GM15510 (cell line): ENCODE measurements around the gene PUM2.

Experiments
- POLR2A ChIP-seq: IDR thresholded peaks from 3 replicates; pipeline ENCODE4 v1.6.1; 2011; ENCODE audit warnings: borderline replicate concordance; ENCODE audit not compliant: insufficient read length; ENCODE audit errors: extremely low read depth

The PUM2 gene

GRCh38 chr2:20377741-20378140, 27.1 kb upstream of the PUM2 start:
- TF ChIP-seq POLR2A: no peak

DNA sequence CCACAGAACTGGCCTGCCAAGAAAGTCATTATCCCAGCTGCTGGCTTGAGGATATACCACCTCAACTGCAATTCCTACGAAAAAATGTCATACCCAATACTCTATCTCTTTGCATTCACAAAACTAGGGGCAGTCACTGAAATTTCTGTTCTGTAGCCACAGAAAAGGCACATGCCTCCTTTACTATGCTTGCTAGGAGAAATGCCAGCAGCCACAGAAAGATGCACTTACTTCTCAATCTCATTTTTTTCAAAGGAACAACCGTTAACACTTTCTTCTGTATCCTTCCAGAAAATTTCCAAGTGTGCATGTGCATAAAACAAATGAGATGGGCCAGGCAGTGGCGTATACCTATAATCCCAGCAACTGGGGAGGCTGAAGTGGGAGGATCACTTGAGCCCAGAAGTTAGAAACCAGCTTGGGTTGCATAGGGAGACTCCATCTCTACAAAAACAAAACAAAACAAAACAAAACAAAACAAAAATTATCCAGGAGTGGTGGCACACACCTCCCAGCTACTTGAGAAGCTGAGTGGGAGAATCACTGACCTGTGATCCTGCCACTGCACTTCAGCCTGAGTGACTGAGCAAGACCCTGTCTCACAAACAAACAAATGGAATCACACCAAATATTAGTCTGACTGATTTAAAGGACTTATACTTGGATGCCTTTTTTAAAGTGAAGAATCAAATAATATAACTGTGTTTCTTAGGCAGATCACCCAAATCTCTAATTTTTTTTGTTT, 22.4 kb upstream of the PUM2 start:
- no peak for TF ChIP-seq POLR2A

GRCh38 chr2:20371323-20372025, 20.8 kb upstream of the PUM2 start:
- no peak for TF ChIP-seq POLR2A

GRCh38 chr2:20370191-20370590, 19.5 kb upstream of the PUM2 start:
- no peak for TF ChIP-seq POLR2A

- no peak for TF ChIP-seq POLR2A
Measured at GRCh38 chr2:20369366-20369765, 18.7 kb upstream of the PUM2 start.

- TF ChIP-seq POLR2A: no peak
Measured at GRCh38 chr2:20368706-20369105, 18.1 kb upstream of the PUM2 start.

DNA sequence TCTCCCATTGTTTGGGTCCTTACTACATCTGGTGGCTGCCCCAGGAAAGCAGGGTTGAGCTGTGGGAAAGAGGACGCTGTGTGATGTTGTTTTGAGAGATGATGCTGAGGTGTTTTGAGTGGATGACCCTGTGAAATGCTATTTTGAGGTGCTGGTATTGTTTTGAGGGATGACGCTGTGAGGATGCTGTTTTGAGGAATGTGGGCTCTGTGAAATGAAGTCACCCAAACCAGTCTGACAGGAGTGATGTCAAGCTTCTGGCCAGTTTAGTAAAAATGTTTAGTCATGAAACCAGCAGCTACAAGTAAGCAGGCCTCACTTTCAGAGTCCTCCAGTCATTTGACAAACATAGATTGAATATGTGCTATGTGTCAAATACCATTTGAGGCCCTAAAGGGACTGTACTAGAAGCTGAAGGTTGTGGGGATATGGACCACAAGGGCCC, 16.1 kb upstream of the PUM2 start:
- TF ChIP-seq POLR2A: no peak

DNA sequence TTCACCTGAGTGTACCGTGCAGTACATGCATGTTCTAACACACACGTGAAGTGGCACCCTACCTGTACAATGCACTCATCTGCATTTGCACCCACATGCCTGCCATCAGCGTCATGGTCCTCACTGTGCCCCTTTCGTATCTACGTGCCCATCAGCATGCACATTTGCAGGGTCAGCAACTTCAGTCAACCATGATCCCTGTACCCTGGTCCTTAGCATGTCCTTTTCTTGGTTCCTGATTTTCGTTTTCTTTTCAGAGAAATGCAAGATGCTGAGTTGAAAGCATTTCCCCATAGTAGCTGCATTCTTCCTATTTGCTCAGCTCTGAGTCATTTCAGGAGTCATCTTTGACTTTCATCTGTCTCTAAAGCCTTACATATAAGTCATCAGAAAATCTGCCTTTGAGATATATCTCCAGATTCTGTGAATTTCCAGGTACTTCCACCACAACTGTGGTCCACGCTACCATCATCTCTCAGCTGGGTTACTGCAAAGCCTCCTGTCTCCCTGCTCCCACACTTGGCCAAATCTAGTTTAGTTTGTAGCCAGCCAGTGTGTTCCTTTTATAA, 14.7 kb upstream of the PUM2 start:
- TF ChIP-seq POLR2A: no peak

- no peak for TF ChIP-seq POLR2A
Measured at GRCh38 chr2:20363578-20363977, 12.9 kb upstream of the PUM2 start.

- TF ChIP-seq POLR2A: no peak
Measured at GRCh38 chr2:20362701-20363435, 12.2 kb upstream of the PUM2 start.

DNA sequence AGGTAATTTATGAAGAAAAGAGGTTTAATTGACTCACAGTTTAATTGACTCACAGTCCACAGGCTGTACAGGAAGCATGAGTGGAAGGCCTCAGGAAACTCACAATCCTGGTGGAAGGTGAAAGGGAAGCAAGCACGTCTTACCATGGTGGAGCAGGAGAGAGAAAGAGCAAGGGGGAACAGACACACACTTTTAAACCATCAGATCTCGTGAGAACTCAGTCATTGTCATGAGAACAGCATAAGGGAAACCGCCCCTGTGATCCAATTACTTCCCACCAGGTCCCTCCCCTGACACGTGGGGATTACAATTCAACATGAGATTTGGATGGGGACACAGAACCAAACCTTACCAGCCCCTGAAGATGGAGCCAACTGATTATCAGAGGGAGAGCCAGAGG, 11.2 kb upstream of the PUM2 start:
- no peak for TF ChIP-seq POLR2A

GRCh38 chr2:20359096-20359495, 8.5 kb upstream of the PUM2 start:
- TF ChIP-seq POLR2A: no peak

DNA sequence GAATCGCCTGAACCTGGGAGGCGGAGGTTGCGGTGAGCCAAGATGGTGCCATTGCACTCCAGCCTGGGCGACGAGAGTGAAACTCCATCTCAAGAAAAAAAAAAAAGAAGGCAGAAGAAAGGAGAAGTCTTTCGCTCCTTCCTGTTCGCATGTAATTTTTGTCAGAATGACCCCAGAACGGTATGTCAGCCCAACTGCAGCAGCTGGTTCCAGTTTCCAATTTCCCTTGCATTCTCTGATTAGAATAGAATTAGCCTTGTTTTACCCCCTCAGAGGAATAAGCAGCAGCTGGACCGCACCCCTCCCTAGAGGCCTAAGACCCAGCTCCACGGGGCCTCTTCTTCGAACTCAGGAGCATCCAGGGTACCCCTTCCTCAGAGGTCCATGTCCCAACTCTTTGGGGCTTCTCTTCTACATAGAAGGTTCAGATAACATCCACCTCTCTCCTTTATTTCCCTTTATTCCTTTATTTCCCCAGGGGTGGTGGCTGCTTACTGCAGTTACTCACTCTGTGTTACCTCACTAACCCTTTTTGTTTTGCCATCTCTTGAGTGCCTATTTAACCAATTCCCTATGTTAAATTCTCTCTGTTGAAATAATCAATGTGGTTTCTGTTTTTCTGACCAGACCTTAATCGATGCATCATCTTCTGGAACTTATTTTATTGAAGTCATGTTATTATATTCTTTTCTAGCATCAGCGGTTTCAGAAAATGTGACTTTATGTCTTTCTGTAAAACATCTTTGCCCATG, 7.2 kb upstream of the PUM2 start:
- no peak for TF ChIP-seq POLR2A

DNA sequence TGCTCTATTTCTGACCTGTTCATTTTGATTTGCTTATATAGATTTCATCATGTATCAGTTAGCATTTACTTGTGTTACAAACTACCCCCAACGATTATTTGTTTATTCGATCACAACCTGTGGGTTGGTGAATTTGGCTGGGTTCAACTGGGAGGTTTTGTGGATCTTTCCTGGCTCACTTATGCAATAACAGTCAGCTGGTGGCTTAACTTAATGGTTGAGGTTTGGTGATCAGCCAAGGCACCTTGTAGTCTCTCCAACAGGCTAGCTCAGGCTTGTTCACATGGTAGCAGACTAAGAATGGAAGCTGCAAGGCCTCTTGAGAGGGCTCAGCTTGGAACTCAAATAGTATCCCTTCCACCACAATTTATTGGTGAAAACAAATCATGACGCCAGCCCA, 5.4 kb upstream of the PUM2 start:
- TF ChIP-seq POLR2A: no peak

DNA sequence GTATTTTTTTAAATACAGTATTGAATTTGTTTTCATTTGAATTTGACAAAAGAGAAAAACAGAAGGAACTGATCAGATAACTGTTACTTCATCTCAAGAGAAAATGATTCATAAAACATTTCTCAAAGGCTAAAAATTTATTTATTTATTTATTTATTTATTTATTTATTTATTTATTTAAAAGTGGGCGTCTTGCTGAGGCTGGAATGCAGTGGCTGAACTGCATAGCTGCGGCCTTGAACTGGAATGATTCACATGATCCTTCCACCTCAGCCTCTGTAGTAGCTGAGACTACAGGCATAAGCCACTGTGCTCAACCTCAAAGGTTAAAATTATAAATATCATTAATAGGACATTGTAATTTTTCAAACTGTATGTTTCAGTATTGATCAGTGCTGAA, 4.5 kb upstream of the PUM2 start:
- no peak for TF ChIP-seq POLR2A

- no peak for TF ChIP-seq POLR2A
Measured at GRCh38 chr2:20353241-20353992, 2.8 kb upstream of the PUM2 start.
